HEK293 (cell line): ENCODE data around the gene TLL1.

Experiments used
- CTCF ChIA-PET: fragments of 350-600 bp; formaldehyde crosslinking; extraction: SDS; loops from one replicate; lab custom pipeline; 2021; ENCODE audit warnings: antibody characterized with exemption; lab: Yijun Ruan, JAX
- POLR2A ChIA-PET: fragments of 300-600 bp; formaldehyde crosslinking; extraction: SDS; loops from one replicate; lab custom pipeline; 2020; ENCODE audit warnings: antibody characterized with exemption, inconsistent platforms; lab: Yijun Ruan, JAX
- H3K27ac ChIP-seq: fragments of 200-500 bp; sonication (Bioruptor generic); 2 replicates; pipeline ENCODE4 v1.5.1; 2014; ENCODE audit warnings: low read depth, low read length, control low read depth, inconsistent platforms; ENCODE audit errors: extremely low read depth
- H3K36me3 ChIP-seq, 2 experiments: fragments of 200-500 bp in 1 of 2; sonication (Bioruptor generic) in 1 of 2; 1 replicate in 1 of 2; 2 replicates in 1 of 2; pipeline ENCODE4 v1.5.1; 2014 to 2017; ENCODE audit warnings: inconsistent platforms in 2 of 2, low read length in 2 of 2; ENCODE audit not compliant: control insufficient read depth in 2 of 2, insufficient read depth in 1 of 2
- H3K4me1 ChIP-seq: fragments of 200-500 bp; sonication (Bioruptor generic); 2 replicates; pipeline ENCODE4 v1.5.1; 2014; ENCODE audit warnings: mild to moderate bottlenecking, low read length, inconsistent platforms; ENCODE audit not compliant: control insufficient read depth, insufficient read depth
- H3K4me3 ChIP-seq: 2 replicates; pipeline ENCODE4 v1.5.1; 2011; ENCODE audit warnings: low read depth, mild to moderate bottlenecking, control low read depth, low read length, moderate library complexity
- H3K9me3 ChIP-seq: fragments of 200-500 bp; sonication (Bioruptor generic); 2 replicates; pipeline ENCODE4 v1.5.1; 2014; ENCODE audit warnings: low read depth, low read length, inconsistent platforms; ENCODE audit not compliant: control insufficient read depth, insufficient read depth
- EGR2 ChIP-seq: fragments of 450-650 bp; formaldehyde crosslinking; IDR thresholded peaks from 2 replicates; pipeline ENCODE4 v1.5.1; 2016; ENCODE audit warnings: low read depth, missing biosample characterization, missing genetic modification characterization
- GFI1B ChIP-seq: fragments of 450-650 bp; formaldehyde crosslinking; IDR thresholded peaks from 2 replicates; pipeline ENCODE4 v1.5.1; 2016; ENCODE audit warnings: missing biosample characterization, missing genetic modification characterization
- GLI4 ChIP-seq: fragments of 450-650 bp; formaldehyde crosslinking; IDR thresholded peaks from 2 replicates; pipeline ENCODE4 v1.5.1; 2016; ENCODE audit warnings: missing biosample characterization, missing genetic modification characterization
- KLF16 ChIP-seq: fragments of 450-650 bp; formaldehyde crosslinking; IDR thresholded peaks from 2 replicates; pipeline ENCODE4 v1.5.1; 2017; ENCODE audit warnings: missing biosample characterization, missing genetic modification characterization
- OSR2 ChIP-seq: fragments of 450-650 bp; formaldehyde crosslinking; IDR thresholded peaks from 2 replicates; pipeline ENCODE4 v1.5.1; 2016; ENCODE audit warnings: missing biosample characterization, missing genetic modification characterization
- PRDM4 ChIP-seq: fragments of 450-650 bp; formaldehyde crosslinking; IDR thresholded peaks from 2 replicates; pipeline ENCODE4 v1.5.1; 2017; ENCODE audit warnings: missing biosample characterization, missing genetic modification characterization
- TRIM28 ChIP-seq: IDR thresholded peaks from 2 replicates; pipeline ENCODE4 v1.6.1; 2011; ENCODE audit warnings: low read length, control low read depth, borderline replicate concordance
- ZBTB10 ChIP-seq: fragments of 450-650 bp; formaldehyde crosslinking; IDR thresholded peaks from 2 replicates; pipeline ENCODE4 v1.5.1; 2016; ENCODE audit warnings: missing biosample characterization, missing genetic modification characterization
- ZNF132 ChIP-seq: fragments of 450-650 bp; formaldehyde crosslinking; IDR thresholded peaks from 2 replicates; pipeline ENCODE4 v1.5.1; 2017; ENCODE audit warnings: missing biosample characterization, missing genetic modification characterization, borderline replicate concordance
- ZNF19 ChIP-seq: fragments of 450-650 bp; formaldehyde crosslinking; IDR thresholded peaks from 2 replicates; pipeline ENCODE4; 2016; ENCODE audit warnings: missing biosample characterization, missing genetic modification characterization, low read depth
- ZNF223 ChIP-seq: fragments of 450-650 bp; formaldehyde crosslinking; IDR thresholded peaks from 2 replicates; pipeline ENCODE4 v1.5.1; 2016; ENCODE audit warnings: missing biosample characterization, missing genetic modification characterization
- ZNF23 ChIP-seq: fragments of 450-650 bp; formaldehyde crosslinking; IDR thresholded peaks from 2 replicates; pipeline ENCODE4 v1.5.1; 2016; ENCODE audit warnings: missing biosample characterization, missing genetic modification characterization, borderline replicate concordance
- ZNF274 ChIP-seq, 2 experiments: fragments of 200-500 bp in 1 of 2; fragments of 450-650 bp in 1 of 2; sonication (Bioruptor generic) in 1 of 2; formaldehyde crosslinking in 1 of 2; IDR thresholded peaks; 2 replicates each; pipeline versions ENCODE4 v1.5.1 to v1.6.1; 2014 to 2016; ENCODE audit warnings: borderline replicate concordance in 1 of 2, inconsistent platforms in 1 of 2, low read length in 1 of 2, missing biosample characterization in 1 of 2, missing genetic modification characterization in 1 of 2
- ZNF280D ChIP-seq: fragments of 450-650 bp; formaldehyde crosslinking; IDR thresholded peaks from 2 replicates; pipeline ENCODE4 v1.5.1; 2016; ENCODE audit warnings: missing biosample characterization, missing genetic modification characterization
- ZNF362 ChIP-seq: fragments of 450-650 bp; formaldehyde crosslinking; IDR thresholded peaks from 2 replicates; pipeline ENCODE4 v1.5.1; 2016; ENCODE audit warnings: missing biosample characterization, missing genetic modification characterization
- ZNF426 ChIP-seq: fragments of 450-650 bp; formaldehyde crosslinking; IDR thresholded peaks from 2 replicates; pipeline ENCODE4 v1.5.1; 2017; ENCODE audit warnings: missing biosample characterization, missing genetic modification characterization, mild to moderate bottlenecking, inconsistent platforms, moderate library complexity
- ZNF501 ChIP-seq: fragments of 450-650 bp; formaldehyde crosslinking; IDR thresholded peaks from 2 replicates; pipeline ENCODE4 v1.5.1; 2016; ENCODE audit warnings: missing biosample characterization, missing genetic modification characterization
- ZNF513 ChIP-seq: fragments of 450-650 bp; IDR thresholded peaks from 2 replicates; pipeline ENCODE4 v1.5.1; 2018; ENCODE audit warnings: missing biosample characterization, missing genetic modification characterization
- ZNF514 ChIP-seq: fragments of 450-650 bp; formaldehyde crosslinking; IDR thresholded peaks from 2 replicates; pipeline ENCODE4 v1.5.1; 2016; ENCODE audit warnings: missing biosample characterization, missing genetic modification characterization
- ZNF529 ChIP-seq: fragments of 450-650 bp; formaldehyde crosslinking; IDR thresholded peaks from 2 replicates; pipeline ENCODE4 v1.5.1; 2017; ENCODE audit warnings: missing genetic modification characterization, missing biosample characterization; ENCODE audit not compliant: insufficient replicate concordance
- ZNF561 ChIP-seq: fragments of 450-650 bp; IDR thresholded peaks from 2 replicates; pipeline ENCODE4 v1.5.1; 2018; ENCODE audit warnings: missing biosample characterization, missing genetic modification characterization, borderline replicate concordance
- ZNF658 ChIP-seq: fragments of 450-650 bp; formaldehyde crosslinking; IDR thresholded peaks from 2 replicates; pipeline ENCODE4; 2016; ENCODE audit warnings: missing biosample characterization, missing genetic modification characterization
- ZNF664 ChIP-seq: fragments of 450-650 bp; formaldehyde crosslinking; IDR thresholded peaks from 2 replicates; pipeline ENCODE4 v1.5.1; 2016; ENCODE audit warnings: missing biosample characterization, missing genetic modification characterization
- ZNF701 ChIP-seq: fragments of 450-650 bp; formaldehyde crosslinking; IDR thresholded peaks from 2 replicates; pipeline ENCODE4 v1.5.1; 2016; ENCODE audit warnings: missing biosample characterization, missing genetic modification characterization
- ZNF837 ChIP-seq: fragments of 450-650 bp; formaldehyde crosslinking; IDR thresholded peaks from 2 replicates; pipeline ENCODE4 v1.5.1; 2016; ENCODE audit warnings: missing biosample characterization, missing genetic modification characterization
- ZNF843 ChIP-seq: fragments of 450-650 bp; formaldehyde crosslinking; IDR thresholded peaks from 2 replicates; pipeline ENCODE4 v1.5.1; 2016; ENCODE audit warnings: missing biosample characterization, missing genetic modification characterization

TLL1 gene

GRCh38 chr4:166123546-166123945 is 250.5 kb downstream of the TLL1 start:
- Histone ChIP-seq H3K9me3 (no peaks in the 10 kb centered on the region), H3K4me3 (no peak overlapping the region), H3K36me3 (no peaks in the 10 kb centered on the region), H3K4me1 (no peaks in the 10 kb centered on the region), H3K27ac (no peak overlapping the region)
- TF ChIP-seq KLF16 (tag by site-specific recombination) (no peak), ZNF426 (tag by site-specific recombination) (no peak), ZNF362 (tag by site-specific recombination) (no peak), ZNF274 (IDR thresholded peaks at IDR 0.05; ENCODE audit: low read length) (no peak), ZNF274 (tag by site-specific recombination; IDR thresholded peaks at IDR 0.05; ENCODE audit: borderline replicate concordance) (no peak), OSR2 (tag by site-specific recombination) (no peak), ZNF843 (tag by site-specific recombination) (no peak), ZNF514 (no peak), ZNF561 (tag by site-specific recombination) (no peak), ZNF132 (tag by site-specific recombination) (no peak), ZNF280D (tag by site-specific recombination) (no peak)
- CTCF ChIA-PET, result no interaction called here
- POLR2A ChIA-PET, result no interaction called here

- no peaks in the 10 kb centered on the region for H3K36me3 ChIP-seq
- H3K4me1 ChIP-seq, result no peaks in the 10 kb centered on the region
- ChIA-PET POLR2A (no interaction called here), CTCF (no interaction called here)
- no peaks in the 10 kb centered on the region for H3K9me3 ChIP-seq
- no peak overlapping the region for H3K4me3 ChIP-seq
- TF ChIP-seq PRDM4 (tag by site-specific recombination) (no peak), ZNF664 (tag by site-specific recombination) (no peak), ZNF132 (tag by site-specific recombination) (no peak), ZNF23 (tag by site-specific recombination) (no peak), ZNF658 (no peak), GFI1B (tag by site-specific recombination) (no peak), ZNF19 (tag by site-specific recombination) (no peak), ZNF513 (tag by site-specific recombination) (no peak), GLI4 (no peak), ZNF501 (tag by site-specific recombination) (no peak), ZNF701 (tag by site-specific recombination) (no peak), ZNF223 (tag by site-specific recombination) (no peak), EGR2 (tag by site-specific recombination) (no peak), ZNF529 (tag by site-specific recombination) (no peak), TRIM28 (no peak), ZNF837 (no peak), ZBTB10 (tag by site-specific recombination) (no peak)
- H3K27ac ChIP-seq, result no peak overlapping the region
Observed at GRCh38 chr4:166128403-166128802, 255.4 kb downstream of the TLL1 start.
